CD4-positive, alpha-beta T cell treated with Interleukin-10 for 1 hour (primary cell): ENCODE data around the gene DSC3.

Source experiments
- DNase-seq: peaks from one replicate; pipeline ENCODE4 v3.0.0-alpha.2; 2020

The DSC3 gene

GRCh38 chr18:31042406-31043181 lies at the start of gene DSC3:
DSC3 (minus strand) TSS chr18:31042742; CDS start chr18:31042660, 82 bp downstream.
- no peak for DNase-seq

- no peak for DNase-seq
Observed at GRCh38 chr18:31091350-31091749, 48.8 kb upstream of the DSC3 start.

- no peak for DNase-seq
Observed at GRCh38 chr18:31088532-31088931, 46.0 kb upstream of the DSC3 start.

- DNase-seq: no peak
Observed at GRCh38 chr18:31079973-31080372, 37.4 kb upstream of the DSC3 start.

- no peak for DNase-seq
Observed at GRCh38 chr18:31077878-31078277, 35.3 kb upstream of the DSC3 start.

- no peak for DNase-seq
Observed at GRCh38 chr18:31072175-31072574, 29.6 kb upstream of the DSC3 start.

- no peak for DNase-seq
Observed at GRCh38 chr18:31070206-31070605, 27.7 kb upstream of the DSC3 start.

- no peak for DNase-seq
Observed at GRCh38 chr18:31066266-31066665, 23.7 kb upstream of the DSC3 start.

GRCh38 chr18:31065036-31065773 lies 22.7 kb upstream of the DSC3 start:
- DNase-seq: no peak

GRCh38 chr18:31064130-31064529 lies 21.6 kb upstream of the DSC3 start:
- no peak for DNase-seq

- DNase-seq: no peak
Observed at GRCh38 chr18:31061945-31062344, 19.4 kb upstream of the DSC3 start.

GRCh38 chr18:31058897-31059296 lies 16.4 kb upstream of the DSC3 start:
- DNase-seq: no peak

- no peak for DNase-seq
Observed at GRCh38 chr18:31057917-31058316, 15.4 kb upstream of the DSC3 start.

GRCh38 chr18:31057051-31057450 lies 14.5 kb upstream of the DSC3 start:
- DNase-seq: no peak

GRCh38 chr18:31056296-31056695 lies 13.8 kb upstream of the DSC3 start:
- no peak for DNase-seq

GRCh38 chr18:31050635-31051034 lies 8.1 kb upstream of the DSC3 start:
- DNase-seq: no peak

GRCh38 chr18:31049189-31049588 lies 6.6 kb upstream of the DSC3 start:
- DNase-seq: no peak

- DNase-seq: no peak
Observed at GRCh38 chr18:31048216-31048615, 5.7 kb upstream of the DSC3 start.

GRCh38 chr18:31046916-31047315 lies 4.4 kb upstream of the DSC3 start:
- no peak for DNase-seq

- DNase-seq: no peak
Observed at GRCh38 chr18:31045599-31045998, 3.1 kb upstream of the DSC3 start.

GRCh38 chr18:31044926-31045325 lies 2.4 kb upstream of the DSC3 start:
- DNase-seq: no peak

GRCh38 chr18:31043709-31044108 lies 1.2 kb upstream of the DSC3 start:
- no peak for DNase-seq

- no peak for DNase-seq
Observed at GRCh38 chr18:31042084-31042405, 497 bp downstream of the DSC3 start.

- DNase-seq: no peak
Observed at GRCh38 chr18:31041271-31042083, 1.1 kb downstream of the DSC3 start.
